HepG2 (cell line): ENCODE results near the gene NUP153. TPM values are rescaled to one million over a fixed set of nuclear protein-coding genes. Genes with fewer than 3 reads are reported as not detected.

Experiments
- ATAC-seq: fragments of 200-7000 bp; cut with Tn5 transposase; 3 replicates; pipeline ENCODE4 v1.9.1; 2020; ENCODE audit warnings: mild to moderate bottlenecking, moderate library complexity
- BruUV-seq: library from RNA; stranded (reverse); fragments of 400-500 nt; replicated peaks from 2 replicates; lab custom pipeline; 2021; lab: Mats Ljungman, UMichigan
- CTCF ChIA-PET: fragments of 300-600 bp; formaldehyde crosslinking; extraction: SDS; loops from one replicate; lab custom pipeline; 2021; ENCODE audit warnings: low total read pairs, inconsistent platforms, low intra/inter-chr PET ratio; lab: Yijun Ruan, JAX
- POLR2A ChIA-PET: fragments of 350-600 bp; sonication (Branson Sonifier 250); formaldehyde crosslinking; loops from one replicate; lab custom pipeline; 2020; ENCODE audit warnings: antibody characterized with exemption, inconsistent platforms; lab: Yijun Ruan, JAX
- DNase-seq: peaks from one replicate; pipeline ENCODE4 v3.0.0-alpha.2; 2015; ENCODE audit warnings: low spot score
- FAIRE-seq: peaks from 3 replicates; lab custom pipeline; 2011; peaks lifted over from hg19 to GRCh38; lab: Jason Lieb, UNC
- H2AFZ ChIP-seq: one replicate; pipeline ENCODE4 v1.6.1; 2011; ENCODE audit warnings: low read length, inconsistent platforms
- H3K27ac ChIP-seq: fragments of 300-600 bp; 3 replicates; pipeline ENCODE4 v1.8.0; 2011; ENCODE audit warnings: mixed run types, mild to moderate bottlenecking, mixed read lengths, low read length, inconsistent platforms; ENCODE audit not compliant: insufficient read depth; ENCODE audit errors: extremely low read length
- H3K27me3 ChIP-seq, 2 experiments: fragments of 200-600 bp in 1 of 2; 2 replicates in 1 of 2; 3 replicates in 1 of 2; pipeline versions ENCODE4 v1.6.0 to v1.8.0; 2011; ENCODE audit warnings: low read length in 2 of 2, mild to moderate bottlenecking in 2 of 2, moderate library complexity in 2 of 2, inconsistent platforms in 1 of 2; ENCODE audit not compliant: insufficient read depth in 2 of 2, control insufficient read depth in 1 of 2
- H3K36me3 ChIP-seq, 2 experiments: fragments of 200-600 bp in 1 of 2; replicated peaks in 1 of 2; 2 replicates in 1 of 2; 3 replicates in 1 of 2; pipeline versions ENCODE4 v1.5.1 to v1.8.0; 2011; ENCODE audit warnings: low read length in 2 of 2, inconsistent platforms in 1 of 2; ENCODE audit not compliant: insufficient read depth in 2 of 2, control insufficient read depth in 1 of 2
- H3K4me1 ChIP-seq: 2 replicates; pipeline ENCODE4 v1.5.1; 2012; ENCODE audit warnings: low read length, inconsistent platforms; ENCODE audit not compliant: insufficient read depth
- H3K4me2 ChIP-seq: 2 replicates; pipeline ENCODE4 v1.6.0; 2011; ENCODE audit warnings: low read depth, low read length, inconsistent platforms
- H3K4me3 ChIP-seq, 3 experiments: fragments of 200-600 bp in 1 of 3; sonication (generic), shearing (Covaris generic) in 1 of 3; replicated peaks in 1 of 3; 2 replicates each; pipeline ENCODE4 v1.5.1; 2011 to 2016; ENCODE audit warnings: low read length in 3 of 3, inconsistent platforms in 2 of 3, low read depth in 2 of 3, mild to moderate bottlenecking in 2 of 3, control low read depth in 1 of 3, mixed read lengths in 1 of 3; ENCODE audit not compliant: insufficient read depth in 1 of 3
- H3K79me2 ChIP-seq: one replicate; pipeline ENCODE4 v1.6.1; 2011; ENCODE audit warnings: low read length, inconsistent platforms; ENCODE audit not compliant: insufficient read depth
- H3K9ac ChIP-seq: 2 replicates; pipeline ENCODE4 v1.6.0; 2011; ENCODE audit warnings: mild to moderate bottlenecking, low read depth, low read length, inconsistent platforms; ENCODE audit not compliant: insufficient read depth
- H3K9me3 ChIP-seq: 2 replicates; pipeline ENCODE4 v1.5.1; 2012; ENCODE audit warnings: mild to moderate bottlenecking, low read length
- H4K20me1 ChIP-seq: 2 replicates; pipeline ENCODE4 v1.6.0; 2011; ENCODE audit warnings: inconsistent platforms, mild to moderate bottlenecking, low read length, moderate library complexity; ENCODE audit not compliant: insufficient read depth
- ARID3A ChIP-seq: IDR thresholded peaks from 2 replicates; pipeline ENCODE4 v1.6.1; 2012; ENCODE audit warnings: low read depth, low read length, improper control_type of control experiment
- FOXK2 ChIP-seq: fragments of 450-650 bp; IDR thresholded peaks from 2 replicates; pipeline ENCODE4 v1.6.1; 2016
- GTF3A ChIP-seq: sonication (generic); formaldehyde crosslinking; conservative IDR thresholded peaks from 2 replicates; pipeline ENCODE4 v1.4.0; 2020; ENCODE audit warnings: mild to moderate bottlenecking, missing genetic modification reagents
- HNRNPL ChIP-seq: fragments of 200-400 bp; formaldehyde crosslinking; IDR thresholded peaks from 2 replicates; pipeline ENCODE4 v1.6.1; 2017; ENCODE audit warnings: mild to moderate bottlenecking, low read depth, low read length
- IRF2 ChIP-seq: IDR thresholded peaks from 2 replicates; pipeline ENCODE4 v1.6.1; 2018; ENCODE audit warnings: missing genetic modification reagents, missing compliant biosample characterization
- KLF6 ChIP-seq: IDR thresholded peaks from 2 replicates; pipeline ENCODE4 v1.8.0; 2016; ENCODE audit warnings: missing biosample characterization, missing genetic modification reagents
- MEIS1 ChIP-seq: sonication (generic); formaldehyde crosslinking; IDR thresholded peaks from 2 replicates; pipeline ENCODE4 v1.9.0; 2021; ENCODE audit warnings: mild to moderate bottlenecking, missing genetic modification reagents, moderate library complexity, borderline replicate concordance
- MYPOP ChIP-seq: sonication (generic); formaldehyde crosslinking; IDR thresholded peaks from 2 replicates; pipeline ENCODE4 v1.8.1; 2023; ENCODE audit warnings: mild to moderate bottlenecking, moderate library complexity, missing genetic modification reagents
- POGZ ChIP-seq: sonication (generic); formaldehyde crosslinking; IDR thresholded peaks from 2 replicates; pipeline ENCODE4 v1.4.0; 2020; ENCODE audit warnings: mild to moderate bottlenecking, missing genetic modification reagents
- RFX3 ChIP-seq: IDR thresholded peaks from 2 replicates; pipeline ENCODE4 v1.6.1; 2016; ENCODE audit warnings: missing biosample characterization, missing genetic modification reagents
- SCMH1 ChIP-seq: sonication (generic); formaldehyde crosslinking; IDR thresholded peaks from 2 replicates; pipeline ENCODE4 v1.9.0; 2021; ENCODE audit warnings: missing genetic modification reagents, mild to moderate bottlenecking, borderline replicate concordance
- TP53 ChIP-seq: sonication (generic); formaldehyde crosslinking; conservative IDR thresholded peaks from 2 replicates; pipeline ENCODE4 v1.4.0; 2020; ENCODE audit warnings: missing genetic modification reagents
- ZKSCAN5 ChIP-seq: sonication (generic); formaldehyde crosslinking; IDR thresholded peaks from 2 replicates; pipeline ENCODE4 v1.5.1; 2020; ENCODE audit warnings: mild to moderate bottlenecking, missing genetic modification reagents
- ZNF557 ChIP-seq: sonication (generic); formaldehyde crosslinking; IDR thresholded peaks from 2 replicates; pipeline ENCODE4 v1.4.0; 2020; ENCODE audit warnings: missing genetic modification reagents
- ZNF563 ChIP-seq: sonication (generic); formaldehyde crosslinking; IDR thresholded peaks from 2 replicates; pipeline ENCODE4 v1.8.0; 2022; ENCODE audit warnings: mild to moderate bottlenecking, moderate library complexity, missing genetic modification reagents
- ZNF580 ChIP-seq: IDR thresholded peaks from 2 replicates; pipeline ENCODE4 v1.6.1; 2016; ENCODE audit warnings: low read depth, borderline replicate concordance
- ZNF704 ChIP-seq: sonication (generic); formaldehyde crosslinking; IDR thresholded peaks from 2 replicates; pipeline ENCODE4 v1.8.1; 2023; ENCODE audit warnings: mild to moderate bottlenecking, inconsistent platforms, moderate library complexity, missing genetic modification reagents, borderline replicate concordance
- WGBS: methylation state at CpG from one replicate; pipeline ENCODE4 v1.1.6; 2017; ENCODE audit warnings: low lambda C conversion rate; 5-methylcytosine and 5-hydroxymethylcytosine counted together
- in situ Hi-C: cut with HindIII; loops from 2 replicates; pipeline ENCODE4 v1.10.0; 2017; ENCODE audit warnings: low pct_unique_long_range_greater_than_20kb; ENCODE audit not compliant: extremely low pct_ligation_motif_present
- intact Hi-C: fragments of 100-400 bp; cut with micrococcal nuclease; formaldehyde crosslinking; loops from one replicate; pipeline ENCODE4 v1.10.0; 2022; ENCODE audit not compliant: unreplicated experiment
- polyA plus RNA-seq, 8 experiments: library from polyadenylated mRNA; depleted of rRNA in 3 of 8; stranded (reverse) in 7 of 8; unstranded in 1 of 8; fragments of >200 nt; fragmentation: Illumina TruSeq in 4 of 8; extraction: Trizol in 4 of 8; gene quantifications; 2 replicates each; pipeline versions ENCODE4 v1.2.1 to v1.2.3, GENCODE V29; 2011 to 2016; ENCODE audit warnings: low read depth in 4 of 8, missing spikeins in 1 of 8, mixed read lengths in 1 of 8; ENCODE audit not compliant: insufficient read depth in 1 of 8
- total RNA-seq, 5 experiments: library from RNA; depleted of rRNA; stranded (reverse); fragments of >200 nt; fragmentation: Illumina TruSeq; extraction: Trizol; gene quantifications; 2 replicates each; pipeline ENCODE4 v1.2.3, GENCODE V29; 2016; ENCODE audit warnings: low read depth in 1 of 5

NUP153 gene
- total and polyA plus RNA-seq, 2 of the 13 experiments (the other 11 are each of a cell fraction or from before 2014, with no cell fraction given) = 29.8 to 55.2 TPM

- H3K36me3 ChIP-seq = peaks cover 5 to 24% of the 10 kb centered on the region in 2 experiments; a peak in 4 of 5 replicates
- H3K27ac ChIP-seq = no peak overlapping the region
- H3K4me2 ChIP-seq = no peak overlapping the region
- POLR2A ChIA-PET = no interaction called here
- H3K9ac ChIP-seq = no peak overlapping the region
- no peak for TF ChIP-seq ZNF557
- TF ChIP-seq MEIS1 (CRISPR knock-in tag) = no peak
- no peak for TF ChIP-seq FOXK2
- TF ChIP-seq POGZ (CRISPR knock-in tag) = no peak
- no peak for TF ChIP-seq TP53 (CRISPR knock-in tag)
- TF ChIP-seq ZNF580 (CRISPR knock-in tag) = no peak
- TF ChIP-seq HNRNPL = no peak
- TF ChIP-seq IRF2 (CRISPR knock-in tag) = no peak
- TF ChIP-seq MYPOP = no peak
- TF ChIP-seq KLF6 (CRISPR knock-in tag) = no peak
- no peak for TF ChIP-seq SCMH1 (CRISPR knock-in tag)
- no peak for TF ChIP-seq GTF3A (CRISPR knock-in tag)
- TF ChIP-seq ZNF704 (CRISPR knock-in tag) = no peak
- no peak for TF ChIP-seq RFX3 (CRISPR knock-in tag)
- TF ChIP-seq ARID3A = no peak
- TF ChIP-seq ZKSCAN5 = no peak
- no peak for TF ChIP-seq ZNF563 (CRISPR knock-in tag)
- FAIRE-seq = no peak
- intact Hi-C loops = no loop called here
- 92% methylated on average over 4 of the region's 4 CpGs for WGBS
- no peak overlapping the region for H2AFZ ChIP-seq
- peak; percentile 63 for ATAC-seq
- CTCF ChIA-PET = no interaction called here
- H3K79me2 ChIP-seq = peaks cover 94% of the 10 kb centered on the region
- peaks cover 49% of the 10 kb centered on the region for H4K20me1 ChIP-seq
- BruUV-seq = no TSS peak
- no peak for DNase-seq
- no peaks in the 10 kb centered on the region for H3K9me3 ChIP-seq
- H3K27me3 ChIP-seq = no peaks in the 10 kb centered on the region
- in situ Hi-C loops = no loop called here
- no peaks in the 10 kb centered on the region for H3K4me1 ChIP-seq
- no peak overlapping the region for H3K4me3 ChIP-seq
These were observed 14.7 kb downstream of the NUP153 start for GRCh38 chr6:17691925-17692538.
